Measurements from ENCODE around the gene TMEM132D.

DNA sequence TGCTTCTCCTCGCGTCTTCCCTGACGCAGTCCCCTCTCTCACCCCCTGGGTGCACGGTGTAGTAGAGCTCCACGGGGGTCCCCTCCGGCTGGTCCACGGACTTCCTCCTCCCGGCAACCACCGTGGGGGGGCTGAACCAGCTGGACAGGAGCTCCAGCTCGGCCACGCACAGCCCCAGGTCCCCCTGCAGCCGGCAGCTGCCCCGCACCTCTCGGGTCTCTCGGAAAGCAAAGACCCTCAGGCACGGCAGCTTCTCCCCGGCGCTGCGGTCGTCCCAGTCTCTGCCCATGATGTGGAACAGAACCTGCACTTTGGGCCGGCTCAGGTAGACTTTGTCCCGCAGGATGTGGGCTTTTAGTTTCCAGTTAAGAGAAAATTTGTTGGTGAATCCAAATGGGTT is 203.8 kb downstream of the TMEM132D start:
- no peak for TF ChIP-seq EZH2 (IDR thresholded peaks at IDR 0.05; ENCODE audit: insufficient read depth, low read length)
- TF ChIP-seq, protein P1, sequence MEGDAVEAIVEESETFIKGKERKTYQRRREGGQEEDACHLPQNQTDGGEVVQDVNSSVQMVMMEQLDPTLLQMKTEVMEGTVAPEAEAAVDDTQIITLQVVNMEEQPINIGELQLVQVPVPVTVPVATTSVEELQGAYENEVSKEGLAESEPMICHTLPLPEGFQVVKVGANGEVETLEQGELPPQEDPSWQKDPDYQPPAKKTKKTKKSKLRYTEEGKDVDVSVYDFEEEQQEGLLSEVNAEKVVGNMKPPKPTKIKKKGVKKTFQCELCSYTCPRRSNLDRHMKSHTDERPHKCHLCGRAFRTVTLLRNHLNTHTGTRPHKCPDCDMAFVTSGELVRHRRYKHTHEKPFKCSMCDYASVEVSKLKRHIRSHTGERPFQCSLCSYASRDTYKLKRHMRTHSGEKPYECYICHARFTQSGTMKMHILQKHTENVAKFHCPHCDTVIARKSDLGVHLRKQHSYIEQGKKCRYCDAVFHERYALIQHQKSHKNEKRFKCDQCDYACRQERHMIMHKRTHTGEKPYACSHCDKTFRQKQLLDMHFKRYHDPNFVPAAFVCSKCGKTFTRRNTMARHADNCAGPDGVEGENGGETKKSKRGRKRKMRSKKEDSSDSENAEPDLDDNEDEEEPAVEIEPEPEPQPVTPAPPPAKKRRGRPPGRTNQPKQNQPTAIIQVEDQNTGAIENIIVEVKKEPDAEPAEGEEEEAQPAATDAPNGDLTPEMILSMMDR (IDR thresholded peaks at IDR 0.05; ENCODE audit: insufficient read depth, low read depth, low read length) = no peak

All from astrocyte (in vitro differentiated cells and primary cell).